Liver (tissue), 9 donors: ENCODE data around the gene TAC3. TPM values are rescaled to one million over a fixed set of nuclear protein-coding genes. Genes with fewer than 3 reads are reported as not detected.

Source experiments
- DNase-seq: peaks from one replicate; pipeline ENCODE4 v3.0.0-alpha.2; 2017; ENCODE audit warnings: low spot score
- H3K27ac ChIP-seq, 2 donors: one replicate each; pipeline ENCODE4 v1.7.0; 2013; ENCODE audit warnings: inconsistent platforms in 2 of 2, low read length in 2 of 2, control low read depth in 1 of 2, low read depth in 1 of 2, mild to moderate bottlenecking in 1 of 2
- H3K27me3 ChIP-seq, 4 donors: one replicate each; pipeline versions ENCODE4 v1.6.1 to v1.7.0; 2013; ENCODE audit warnings: low read length in 3 of 4, inconsistent platforms in 1 of 4, mild to moderate bottlenecking in 1 of 4, moderate library complexity in 1 of 4; ENCODE audit not compliant: control insufficient read depth in 4 of 4, insufficient read depth in 4 of 4
- H3K36me3 ChIP-seq, 4 donors: one replicate each; pipeline versions ENCODE4 v1.6.1 to v1.7.0; 2013; ENCODE audit warnings: low read length in 3 of 4, mild to moderate bottlenecking in 3 of 4, low read depth in 1 of 4, moderate library complexity in 1 of 4; ENCODE audit not compliant: control insufficient read depth in 4 of 4, insufficient read depth in 3 of 4
- H3K4me1 ChIP-seq, 4 donors: one replicate each; pipeline versions ENCODE4 v1.6.1 to v1.7.0; 2013; ENCODE audit warnings: low read length in 3 of 4, mild to moderate bottlenecking in 3 of 4, moderate library complexity in 1 of 4; ENCODE audit not compliant: control insufficient read depth in 4 of 4, insufficient read depth in 4 of 4
- H3K4me3 ChIP-seq, 3 donors: one replicate each; pipeline versions ENCODE4 v1.6.1 to v1.7.0; 2013; ENCODE audit warnings: low read length in 3 of 3, control low read depth in 1 of 3, low read depth in 1 of 3, mild to moderate bottlenecking in 1 of 3
- H3K9ac ChIP-seq, 2 donors: one replicate each; pipeline ENCODE4 v1.7.0; 2013; ENCODE audit warnings: low read length in 2 of 2, mild to moderate bottlenecking in 2 of 2, moderate library complexity in 2 of 2, control low read depth in 1 of 2, low read depth in 1 of 2
- H3K9me3 ChIP-seq, 4 donors: one replicate each; pipeline versions ENCODE4 v1.6.1 to v1.7.0; 2013; ENCODE audit warnings: low read length in 3 of 4; ENCODE audit not compliant: control insufficient read depth in 4 of 4
- FOXA2 ChIP-seq: IDR thresholded peaks from 2 replicates; pipeline ENCODE4 v1.6.1; 2016; ENCODE audit warnings: antibody characterized with exemption
- HNF4A ChIP-seq, 2 donors: conservative IDR thresholded peaks; 2 replicates each; pipeline ENCODE4 v1.6.1; 2016; ENCODE audit warnings: antibody characterized with exemption in 2 of 2, mild to moderate bottlenecking in 2 of 2
- HNF4G ChIP-seq: IDR thresholded peaks from 2 replicates; pipeline ENCODE4 v1.6.1; 2016; ENCODE audit warnings: antibody characterized with exemption
- JUND ChIP-seq, 2 donors: IDR thresholded peaks; 2 replicates each; pipeline ENCODE4 v1.6.1; 2016; ENCODE audit warnings: antibody characterized with exemption in 2 of 2
- NR2F2 ChIP-seq: IDR thresholded peaks from 2 replicates; pipeline ENCODE4 v1.6.1; 2016; ENCODE audit warnings: antibody characterized with exemption
- RXRA ChIP-seq, 2 donors: IDR thresholded peaks; 2 replicates each; pipeline ENCODE4 v1.6.1; 2017 to 2018; ENCODE audit warnings: antibody characterized with exemption in 2 of 2, mild to moderate bottlenecking in 1 of 2
- SP1 ChIP-seq: IDR thresholded peaks from 2 replicates; pipeline ENCODE4 v1.6.1; 2018; ENCODE audit warnings: antibody characterized with exemption, mild to moderate bottlenecking
- YY1 ChIP-seq: IDR thresholded peaks from 2 replicates; pipeline ENCODE4 v1.6.1; 2016; ENCODE audit warnings: antibody characterized with exemption, mild to moderate bottlenecking
- WGBS: extraction: QIAGEN DNeasy Blood & Tissue Kit; methylation state at CpG from one replicate; pipeline ENCODE4 v1.1.7; 2013; 5-methylcytosine and 5-hydroxymethylcytosine counted together
- polyA plus RNA-seq, 2 donors: library from polyadenylated mRNA; stranded (reverse) in 1 of 2; unstranded in 1 of 2; fragments of 200-250 nt in 1 of 2; fragments of >200 nt in 1 of 2; fragmentation: Nextera tagmentation in 1 of 2; extraction: Ambion mirVana in 1 of 2; gene quantifications; one replicate each; pipeline versions ENCODE4 v1.2.1 to v1.2.3, GENCODE V29; 2013 to 2015
- total RNA-seq, 2 donors: library from RNA; depleted of rRNA; stranded (reverse); fragments of >200 nt; gene quantifications; one replicate each; pipeline ENCODE4 v1.2.3, GENCODE V29; 2014
- TF ChIP-seq, protein P1 (sequence below): fragments of 150-350 bp; IDR thresholded peaks from 2 replicates; pipeline ENCODE4 v1.5.1; 2017; ENCODE audit warnings: improper control_type of control experiment, low read depth, low read length; ENCODE audit not compliant: missing input control
- TF ChIP-seq, protein P2 (sequence below): IDR thresholded peaks from 2 replicates; pipeline ENCODE4 v1.6.1; 2016; ENCODE audit warnings: antibody characterized with exemption
- TF ChIP-seq, protein P3 (sequence below): IDR thresholded peaks from 2 replicates; pipeline ENCODE4 v1.6.1; 2016; ENCODE audit warnings: antibody characterized with exemption
- donor health status: healthy.
- donor health status: healthy.
- donor health status: healthy.
- donor health status: healthy.
- donor health status: healthy.

The TAC3 gene
- total and polyA plus RNA-seq, 4 donors: not detected

DNA sequence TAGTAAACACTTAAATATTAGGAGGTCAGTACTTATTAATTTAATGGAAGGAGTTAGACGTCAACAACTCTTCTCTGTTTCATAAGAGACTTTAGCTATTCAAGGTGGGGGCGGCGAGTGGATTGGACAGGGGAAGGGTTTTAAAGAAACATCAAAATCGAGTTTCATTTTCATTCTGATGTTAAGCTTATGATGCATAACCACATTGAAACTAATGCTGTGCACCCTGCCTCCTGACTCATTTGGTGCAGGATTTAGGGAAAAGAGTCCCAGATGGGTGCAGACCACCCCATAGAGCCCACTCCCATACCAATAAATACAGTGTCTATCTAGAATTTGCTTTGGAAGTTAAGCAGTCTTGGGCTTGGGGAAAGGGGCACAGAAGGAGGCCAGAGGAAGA lies 17.3 kb downstream of the TAC3 start (continued):
- TF ChIP-seq YY1 (no peak), RXRA (IDR thresholded peaks at IDR 0.05) (no peak), HNF4A (conservative IDR thresholded peaks at IDR 0.05) (no peak)
- TF ChIP-seq, protein P1, sequence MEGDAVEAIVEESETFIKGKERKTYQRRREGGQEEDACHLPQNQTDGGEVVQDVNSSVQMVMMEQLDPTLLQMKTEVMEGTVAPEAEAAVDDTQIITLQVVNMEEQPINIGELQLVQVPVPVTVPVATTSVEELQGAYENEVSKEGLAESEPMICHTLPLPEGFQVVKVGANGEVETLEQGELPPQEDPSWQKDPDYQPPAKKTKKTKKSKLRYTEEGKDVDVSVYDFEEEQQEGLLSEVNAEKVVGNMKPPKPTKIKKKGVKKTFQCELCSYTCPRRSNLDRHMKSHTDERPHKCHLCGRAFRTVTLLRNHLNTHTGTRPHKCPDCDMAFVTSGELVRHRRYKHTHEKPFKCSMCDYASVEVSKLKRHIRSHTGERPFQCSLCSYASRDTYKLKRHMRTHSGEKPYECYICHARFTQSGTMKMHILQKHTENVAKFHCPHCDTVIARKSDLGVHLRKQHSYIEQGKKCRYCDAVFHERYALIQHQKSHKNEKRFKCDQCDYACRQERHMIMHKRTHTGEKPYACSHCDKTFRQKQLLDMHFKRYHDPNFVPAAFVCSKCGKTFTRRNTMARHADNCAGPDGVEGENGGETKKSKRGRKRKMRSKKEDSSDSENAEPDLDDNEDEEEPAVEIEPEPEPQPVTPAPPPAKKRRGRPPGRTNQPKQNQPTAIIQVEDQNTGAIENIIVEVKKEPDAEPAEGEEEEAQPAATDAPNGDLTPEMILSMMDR: no peak

DNA sequence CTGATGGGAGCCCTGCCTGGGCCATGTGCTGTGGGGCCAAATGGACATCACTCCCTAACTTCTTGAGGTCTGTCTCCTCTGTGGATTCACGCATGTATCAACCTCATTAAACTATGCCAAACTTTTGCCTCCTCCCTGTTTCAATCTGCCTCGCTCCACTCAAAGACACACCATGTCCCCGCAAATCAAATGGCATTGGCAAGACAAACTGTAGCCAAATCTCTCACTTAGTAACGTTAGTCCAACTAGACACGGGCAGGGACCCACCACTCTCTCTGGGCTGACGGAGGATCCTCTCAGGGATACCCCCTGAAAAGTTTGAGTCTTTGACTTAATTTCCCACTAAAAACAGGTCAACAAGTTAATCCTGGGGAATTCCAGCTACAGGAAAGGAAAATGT lies 18.0 kb downstream of the TAC3 start:
- H3K4me1 ChIP-seq: peaks cover 13 to 50% (median 37%) of the 10 kb centered on the region in 4 donors
- no peak for DNase-seq
- H3K27ac ChIP-seq: no peak overlapping the region
- H3K36me3 ChIP-seq: peaks cover 0 to 12% (median 5%) of the 10 kb centered on the region in 4 donors
- no peak overlapping the region for H3K9ac ChIP-seq
- TF ChIP-seq HNF4G (no peak), FOXA2 (no peak), NR2F2 (no peak)
- TF ChIP-seq, protein P2, sequence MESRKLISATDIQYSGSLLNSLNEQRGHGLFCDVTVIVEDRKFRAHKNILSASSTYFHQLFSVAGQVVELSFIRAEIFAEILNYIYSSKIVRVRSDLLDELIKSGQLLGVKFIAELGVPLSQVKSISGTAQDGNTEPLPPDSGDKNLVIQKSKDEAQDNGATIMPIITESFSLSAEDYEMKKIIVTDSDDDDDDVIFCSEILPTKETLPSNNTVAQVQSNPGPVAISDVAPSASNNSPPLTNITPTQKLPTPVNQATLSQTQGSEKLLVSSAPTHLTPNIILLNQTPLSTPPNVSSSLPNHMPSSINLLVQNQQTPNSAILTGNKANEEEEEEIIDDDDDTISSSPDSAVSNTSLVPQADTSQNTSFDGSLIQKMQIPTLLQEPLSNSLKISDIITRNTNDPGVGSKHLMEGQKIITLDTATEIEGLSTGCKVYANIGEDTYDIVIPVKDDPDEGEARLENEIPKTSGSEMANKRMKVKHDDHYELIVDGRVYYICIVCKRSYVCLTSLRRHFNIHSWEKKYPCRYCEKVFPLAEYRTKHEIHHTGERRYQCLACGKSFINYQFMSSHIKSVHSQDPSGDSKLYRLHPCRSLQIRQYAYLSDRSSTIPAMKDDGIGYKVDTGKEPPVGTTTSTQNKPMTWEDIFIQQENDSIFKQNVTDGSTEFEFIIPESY: no peak
- TF ChIP-seq, protein P1: no peak
- no peaks in the 10 kb centered on the region for H3K27me3 ChIP-seq
- no peaks in the 10 kb centered on the region for H3K9me3 ChIP-seq
- H3K4me3 ChIP-seq: no peak overlapping the region
- WGBS: 90% methylated on average over 6 of the region's 6 CpGs

DNA sequence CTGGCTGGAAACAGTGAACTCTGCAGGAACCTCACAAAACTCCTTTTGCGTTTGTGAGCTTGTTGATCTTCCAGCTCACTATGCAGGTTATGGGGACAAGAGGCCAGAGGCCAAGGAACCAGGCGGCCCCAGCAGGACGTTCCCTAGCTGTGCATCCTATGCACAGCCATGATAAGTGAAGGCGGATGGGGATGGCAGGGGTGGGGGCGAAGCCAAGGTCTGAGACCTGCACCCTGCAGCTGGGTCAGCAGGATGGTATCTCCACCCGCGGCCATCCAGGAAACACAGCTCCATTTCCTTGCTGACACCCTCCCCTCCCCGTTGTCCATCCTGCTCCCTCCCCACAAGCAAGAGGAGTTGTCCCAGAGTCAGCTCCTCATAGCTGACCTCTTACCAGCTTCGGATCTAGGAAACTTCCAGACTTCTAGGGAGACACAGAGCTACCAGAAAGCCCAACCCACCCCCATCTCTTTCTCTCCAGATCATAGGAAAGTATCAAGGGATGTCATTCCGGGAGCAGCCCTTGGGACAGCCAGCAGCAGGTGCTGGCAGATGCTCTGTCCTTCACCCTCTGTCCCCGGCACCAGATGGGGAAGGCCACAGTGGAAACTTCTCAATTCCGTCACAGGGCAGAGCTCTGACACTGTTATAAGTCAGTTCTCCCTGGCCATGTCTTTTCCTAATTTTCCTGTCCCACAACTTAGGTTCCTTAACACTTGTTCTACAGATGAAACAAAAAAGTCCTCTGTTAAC lies 19.4 kb downstream of the TAC3 start:
- WGBS: 76% methylated on average over 12 of the region's 12 CpGs
- no peaks in the 10 kb centered on the region for H3K9me3 ChIP-seq
- peaks cover 0 to 2% (median 0%) of the 10 kb centered on the region in 4 donors for H3K36me3 ChIP-seq
- H3K27ac ChIP-seq: no peak overlapping the region
- no peaks in the 10 kb centered on the region for H3K27me3 ChIP-seq
- H3K4me3 ChIP-seq: no peak overlapping the region
- TF ChIP-seq, protein P3, sequence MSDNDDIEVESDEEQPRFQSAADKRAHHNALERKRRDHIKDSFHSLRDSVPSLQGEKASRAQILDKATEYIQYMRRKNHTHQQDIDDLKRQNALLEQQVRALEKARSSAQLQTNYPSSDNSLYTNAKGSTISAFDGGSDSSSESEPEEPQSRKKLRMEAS: peak; percentile 32
- TF ChIP-seq NR2F2 (peak; percentile 99), JUND (IDR thresholded peaks at IDR 0.05) (no peak), RXRA (IDR thresholded peaks at IDR 0.05) (peak; percentile 27 to 29), SP1 (peak; percentile 1)
- peak; percentile 33 for DNase-seq
- H3K4me1 ChIP-seq: peaks cover 10 to 46% (median 28%) of the 10 kb centered on the region in 4 donors
- no peak overlapping the region for H3K9ac ChIP-seq
